ENCODE results near the gene TPI1. TPM values are rescaled to one million over a fixed set of nuclear protein-coding genes. Genes with fewer than 3 reads are reported as not detected.
"Not testable (repeated sequence)": the region's sequence is repeated elsewhere in the genome, so short reads cannot be mapped to it uniquely, and the experiment has no call there.

The TPI1 gene
- total RNA-seq, 1 experiment from 2014 or later, result 549 TPM

DNA sequence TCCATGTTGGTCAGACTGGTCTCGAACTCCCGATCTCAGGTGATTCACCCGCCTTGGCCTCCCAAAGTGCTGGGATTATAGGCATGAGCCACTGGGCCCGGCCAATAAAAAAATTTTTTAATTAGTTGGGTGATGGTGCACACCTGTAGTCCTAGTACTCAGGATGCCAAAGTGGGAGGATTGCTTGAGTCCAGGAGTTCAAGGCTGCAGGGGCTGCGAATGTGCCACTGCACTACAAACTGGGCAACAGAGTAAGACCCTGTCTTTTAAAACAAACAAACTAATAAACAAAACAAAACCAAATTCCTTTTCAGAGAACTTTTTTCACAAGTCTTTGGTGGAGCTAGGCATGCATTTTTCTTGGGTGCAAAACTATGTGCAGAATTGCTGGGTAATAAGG lies 15.9 kb downstream of the TPI1 start:
- no peak overlapping the region for H3K27ac Mint-ChIP-seq (ENCODE audit: low read depth, unreplicated experiment)
- no TSS peak for BruUV-seq (replicated peaks)
- H3K4me3 Mint-ChIP-seq (ENCODE audit: unreplicated experiment), result no peak overlapping the region
- no peaks in the 10 kb centered on the region for H3K36me3 Mint-ChIP-seq (ENCODE audit: insufficient read depth, unreplicated experiment)
- DNase-seq (ENCODE audit: unreplicated experiment), result no peak
- TF ChIP-seq, protein P1, sequence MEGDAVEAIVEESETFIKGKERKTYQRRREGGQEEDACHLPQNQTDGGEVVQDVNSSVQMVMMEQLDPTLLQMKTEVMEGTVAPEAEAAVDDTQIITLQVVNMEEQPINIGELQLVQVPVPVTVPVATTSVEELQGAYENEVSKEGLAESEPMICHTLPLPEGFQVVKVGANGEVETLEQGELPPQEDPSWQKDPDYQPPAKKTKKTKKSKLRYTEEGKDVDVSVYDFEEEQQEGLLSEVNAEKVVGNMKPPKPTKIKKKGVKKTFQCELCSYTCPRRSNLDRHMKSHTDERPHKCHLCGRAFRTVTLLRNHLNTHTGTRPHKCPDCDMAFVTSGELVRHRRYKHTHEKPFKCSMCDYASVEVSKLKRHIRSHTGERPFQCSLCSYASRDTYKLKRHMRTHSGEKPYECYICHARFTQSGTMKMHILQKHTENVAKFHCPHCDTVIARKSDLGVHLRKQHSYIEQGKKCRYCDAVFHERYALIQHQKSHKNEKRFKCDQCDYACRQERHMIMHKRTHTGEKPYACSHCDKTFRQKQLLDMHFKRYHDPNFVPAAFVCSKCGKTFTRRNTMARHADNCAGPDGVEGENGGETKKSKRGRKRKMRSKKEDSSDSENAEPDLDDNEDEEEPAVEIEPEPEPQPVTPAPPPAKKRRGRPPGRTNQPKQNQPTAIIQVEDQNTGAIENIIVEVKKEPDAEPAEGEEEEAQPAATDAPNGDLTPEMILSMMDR (IDR thresholded peaks at IDR 0.05; ENCODE audit: unreplicated experiment), result no peak
- no peaks in the 10 kb centered on the region for H3K27me3 Mint-ChIP-seq (ENCODE audit: insufficient read depth, unreplicated experiment)
- no peaks in the 10 kb centered on the region for H3K9me3 Mint-ChIP-seq (ENCODE audit: unreplicated experiment)
- intact Hi-C loops (cut with micrococcal nuclease), result no loop called here
- no peaks in the 10 kb centered on the region for H3K4me1 Mint-ChIP-seq (ENCODE audit: insufficient read depth, unreplicated experiment)
- CTCF ChIA-PET, result interaction anchor here (2.3 to 4.0 kb wide), 2 partner anchors 9 to 14 kb away, joined by 16 to 24 read pairs; no protein-coding TSS in a partner anchor
- POLR2A ChIA-PET, result interaction anchor here (2.7 kb wide), 1 partner anchor 11 kb away, joined by 14 read pairs; the partner anchor contains the start of gene SPSB2

DNA sequence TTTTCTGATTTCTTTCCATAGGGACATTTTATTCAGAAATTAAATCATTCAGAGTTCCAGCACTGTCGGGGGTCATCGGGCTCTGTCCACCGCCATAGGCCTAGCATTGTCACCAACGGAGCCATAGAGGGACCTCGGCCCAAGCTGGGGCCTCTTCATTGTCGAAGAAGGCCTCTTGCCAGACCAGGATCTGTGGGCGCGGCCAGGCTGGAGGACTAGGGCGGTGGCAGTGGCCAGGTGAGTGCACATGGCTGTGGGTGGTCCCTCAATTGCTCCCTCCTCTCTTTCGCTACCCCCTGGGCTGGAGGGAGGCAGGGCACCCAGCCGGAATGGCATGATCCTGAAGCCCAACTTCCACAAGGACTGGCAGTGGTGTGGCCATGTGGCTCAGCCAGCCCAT lies 16.4 kb downstream of the TPI1 start:
- Mint-ChIP-seq H3K36me3 (ENCODE audit: insufficient read depth, unreplicated experiment) (no peaks in the 10 kb centered on the region), H3K27ac (ENCODE audit: low read depth, unreplicated experiment) (no peak overlapping the region), H3K4me1 (ENCODE audit: insufficient read depth, unreplicated experiment) (no peaks in the 10 kb centered on the region), H3K27me3 (ENCODE audit: insufficient read depth, unreplicated experiment) (no peaks in the 10 kb centered on the region), H3K9me3 (ENCODE audit: unreplicated experiment) (no peaks in the 10 kb centered on the region), H3K4me3 (ENCODE audit: unreplicated experiment) (no peak overlapping the region)
- ChIA-PET POLR2A (interaction anchor here (2.7 kb wide), 1 partner anchor 11 kb away, joined by 14 read pairs; the partner anchor contains the start of gene SPSB2), CTCF (no interaction called here)
- no peak for DNase-seq (ENCODE audit: unreplicated experiment)
- intact Hi-C loops (cut with micrococcal nuclease), result no loop called here
- TF ChIP-seq, protein P1 (IDR thresholded peaks at IDR 0.05; ENCODE audit: unreplicated experiment), result no peak
- BruUV-seq (replicated peaks), result no TSS peak

DNA sequence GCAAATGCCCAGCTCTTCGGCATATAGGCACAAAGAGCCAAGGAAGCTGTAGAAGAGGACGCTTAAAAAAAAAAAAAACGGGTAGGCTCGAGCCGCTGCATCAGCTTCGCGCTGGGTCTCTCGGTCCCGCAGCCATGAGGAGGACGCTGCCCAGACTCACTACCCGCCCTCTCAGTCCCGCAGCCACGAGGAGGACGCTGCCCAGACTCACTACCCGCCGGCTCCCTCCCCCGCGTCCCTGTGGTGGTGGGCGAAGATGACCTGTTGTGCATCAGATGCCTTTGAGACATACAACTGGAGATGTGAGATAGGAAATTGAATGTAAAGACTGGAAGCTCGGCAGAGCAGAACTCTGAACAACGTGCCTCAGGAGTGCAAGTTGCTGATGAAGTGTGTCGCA lies 17.2 kb downstream of the TPI1 start:
- no peaks in the 10 kb centered on the region for H3K36me3 Mint-ChIP-seq (ENCODE audit: insufficient read depth, unreplicated experiment)
- H3K9me3 Mint-ChIP-seq (ENCODE audit: unreplicated experiment), result no peaks in the 10 kb centered on the region
- H3K27ac Mint-ChIP-seq (ENCODE audit: low read depth, unreplicated experiment), result no peak overlapping the region
- no peaks in the 10 kb centered on the region for H3K4me1 Mint-ChIP-seq (ENCODE audit: insufficient read depth, unreplicated experiment)
- no peaks in the 10 kb centered on the region for H3K27me3 Mint-ChIP-seq (ENCODE audit: insufficient read depth, unreplicated experiment)
- intact Hi-C loops (cut with micrococcal nuclease), result no loop called here
- CTCF ChIA-PET, result interaction anchor here (0.6 to 1.9 kb wide), 4 partner anchors 10 to 145 kb away, joined by 4 to 9 read pairs (median 5); partner anchors contain the start of gene SPSB2
- POLR2A ChIA-PET, result interaction anchor here (2.7 kb wide), 1 partner anchor 12 kb away, joined by 14 read pairs; the partner anchor contains the start of gene SPSB2
- no peak overlapping the region for H3K4me3 Mint-ChIP-seq (ENCODE audit: unreplicated experiment)
- BruUV-seq (replicated peaks), result no TSS peak
- DNase-seq (ENCODE audit: unreplicated experiment), result no peak
- TF ChIP-seq, protein P1 (IDR thresholded peaks at IDR 0.05; ENCODE audit: unreplicated experiment), result no peak

DNA sequence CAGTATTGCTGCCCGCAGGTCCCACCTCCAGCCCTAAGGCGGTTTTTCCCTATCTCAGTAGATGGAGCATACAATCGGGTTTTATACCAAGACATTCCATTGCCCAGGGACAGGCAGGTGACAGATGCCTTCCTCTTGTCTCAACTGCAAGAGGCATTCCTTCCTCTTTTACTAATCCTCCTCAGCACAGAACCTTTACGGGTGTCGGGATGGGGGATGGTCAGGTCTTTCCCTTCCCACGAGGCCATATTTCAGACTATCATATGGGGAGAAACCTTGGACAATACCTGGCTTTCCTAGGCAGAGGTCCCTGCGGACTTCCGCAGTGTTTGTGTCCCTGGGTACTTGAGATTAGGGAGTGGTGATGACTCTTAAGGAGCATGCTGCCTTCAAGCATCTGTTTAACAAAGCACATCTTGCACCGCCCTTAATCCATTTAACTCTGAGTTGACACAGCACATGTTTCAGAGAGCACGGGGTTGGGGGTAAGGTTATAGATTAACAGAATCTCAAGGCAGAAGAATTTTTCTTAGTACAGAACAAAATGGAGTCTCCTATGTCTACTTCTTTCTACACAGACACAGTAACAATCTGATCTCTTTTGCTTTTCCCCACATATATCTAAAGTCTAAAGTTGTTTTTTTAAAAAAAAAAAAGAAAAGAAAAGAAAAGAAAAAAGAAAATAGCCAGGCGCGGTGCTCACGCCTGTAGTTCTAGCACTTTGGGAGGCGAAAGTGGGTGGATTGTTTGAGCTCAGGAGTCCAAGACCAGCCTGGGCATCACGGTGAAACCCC lies 19.1 kb downstream of the TPI1 start:
- POLR2A ChIA-PET; BruUV-seq (replicated peaks); H3K27me3 Mint-ChIP-seq (ENCODE audit: insufficient read depth, unreplicated experiment); H3K27ac Mint-ChIP-seq (ENCODE audit: low read depth, unreplicated experiment); H3K4me3 Mint-ChIP-seq (ENCODE audit: unreplicated experiment); intact Hi-C loops (cut with micrococcal nuclease); H3K36me3 Mint-ChIP-seq (ENCODE audit: insufficient read depth, unreplicated experiment); DNase-seq (ENCODE audit: unreplicated experiment); H3K9me3 Mint-ChIP-seq (ENCODE audit: unreplicated experiment); H3K4me1 Mint-ChIP-seq (ENCODE audit: insufficient read depth, unreplicated experiment): not testable (repeated sequence)
- CTCF ChIA-PET, result interaction anchor here (1.5 to 1.9 kb wide), 2 partner anchors 14 to 18 kb away, joined by 7 to 9 read pairs; partner anchors contain the start of gene SPSB2

All from MCF 10A (cell line).